HG03175 (cell line): ENCODE results near the gene HECTD1.
A peak's percentile ranks its signal among the peaks of the same experiment; 100 is the strongest.
"Not testable (repeated sequence)": the region's sequence is repeated elsewhere in the genome, so short reads cannot be mapped to it uniquely, and the experiment has no call there.

Source experiments
- ATAC-seq: cut with Tn5 transposase; IDR thresholded peaks from one replicate; pipeline ENCODE4 v1.9.1; 2021; ENCODE audit warnings: mild to moderate bottlenecking, moderate library complexity; ENCODE audit not compliant: unreplicated experiment

The HECTD1 gene

DNA sequence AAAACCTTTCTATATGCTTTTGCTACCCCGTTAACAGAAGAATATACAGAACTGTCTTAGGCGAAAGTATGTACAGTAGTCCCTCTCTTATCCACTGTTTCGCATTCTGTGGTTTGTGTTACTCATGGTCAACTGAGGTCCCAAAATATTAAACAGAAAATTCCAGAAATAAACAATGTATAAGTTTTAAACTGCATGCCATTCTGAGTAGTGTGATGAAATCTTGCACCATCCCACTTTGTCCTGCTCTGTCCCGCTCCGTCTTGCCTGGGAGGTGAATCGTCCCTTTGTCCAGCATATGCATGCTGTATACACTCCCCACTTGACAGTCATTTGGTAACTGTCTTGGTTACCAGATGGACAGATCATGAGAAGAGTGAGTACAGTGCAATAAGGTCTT is 111.3 kb downstream of the HECTD1 start:
- ATAC-seq = no peak

GRCh38 chr14:31095817-31096216 is 111.8 kb downstream of the HECTD1 start:
- not testable (repeated sequence) for ATAC-seq

DNA sequence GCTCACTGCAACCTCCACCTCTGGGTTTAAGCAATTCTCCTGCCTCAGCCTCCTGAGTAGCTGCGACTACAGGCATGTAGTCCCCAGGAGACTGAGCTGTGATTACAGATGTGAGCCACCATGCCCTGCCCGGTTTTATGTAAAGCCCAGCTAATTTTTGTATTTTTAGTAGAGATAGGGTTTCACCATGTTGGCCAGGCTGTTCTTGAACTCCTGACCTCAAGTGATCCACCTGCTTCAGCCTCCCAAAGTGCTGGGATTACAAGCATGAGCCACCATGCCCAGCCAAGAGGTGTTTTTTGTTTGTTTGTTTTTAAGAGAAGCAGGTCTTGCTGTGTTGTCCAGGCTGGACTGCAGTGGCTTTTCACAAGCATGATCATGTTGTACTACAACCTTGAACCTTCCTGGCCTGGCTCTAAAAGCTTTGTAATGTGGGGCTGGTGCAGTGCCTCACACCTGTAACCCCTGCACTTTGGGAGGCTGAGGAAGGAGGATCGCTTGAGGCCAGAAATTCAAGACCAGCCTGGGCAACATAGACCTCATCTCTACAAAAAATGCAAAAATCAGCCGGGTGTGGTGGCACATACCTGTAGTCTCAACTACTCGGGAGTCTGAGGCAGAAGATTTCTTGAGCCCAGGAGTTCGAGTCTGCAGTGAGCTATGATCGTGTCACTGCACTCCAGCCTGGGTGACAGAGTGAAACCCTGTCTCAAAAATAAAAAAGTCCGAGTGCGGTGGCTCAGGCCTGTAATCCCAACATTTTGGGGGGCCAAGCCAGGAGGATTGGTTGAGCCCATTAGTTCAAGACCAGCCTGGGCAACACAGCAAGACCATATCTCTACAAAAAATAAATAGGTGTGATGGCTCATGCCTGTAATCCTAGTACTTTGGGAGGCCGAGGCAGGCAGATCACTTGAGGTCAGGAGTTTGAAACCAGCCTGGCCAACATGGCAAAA is 113.4 kb downstream of the HECTD1 start:
- not testable (repeated sequence) for ATAC-seq

- ATAC-seq = no peak
Measured at GRCh38 chr14:31092160-31092708, 115.4 kb downstream of the HECTD1 start.

DNA sequence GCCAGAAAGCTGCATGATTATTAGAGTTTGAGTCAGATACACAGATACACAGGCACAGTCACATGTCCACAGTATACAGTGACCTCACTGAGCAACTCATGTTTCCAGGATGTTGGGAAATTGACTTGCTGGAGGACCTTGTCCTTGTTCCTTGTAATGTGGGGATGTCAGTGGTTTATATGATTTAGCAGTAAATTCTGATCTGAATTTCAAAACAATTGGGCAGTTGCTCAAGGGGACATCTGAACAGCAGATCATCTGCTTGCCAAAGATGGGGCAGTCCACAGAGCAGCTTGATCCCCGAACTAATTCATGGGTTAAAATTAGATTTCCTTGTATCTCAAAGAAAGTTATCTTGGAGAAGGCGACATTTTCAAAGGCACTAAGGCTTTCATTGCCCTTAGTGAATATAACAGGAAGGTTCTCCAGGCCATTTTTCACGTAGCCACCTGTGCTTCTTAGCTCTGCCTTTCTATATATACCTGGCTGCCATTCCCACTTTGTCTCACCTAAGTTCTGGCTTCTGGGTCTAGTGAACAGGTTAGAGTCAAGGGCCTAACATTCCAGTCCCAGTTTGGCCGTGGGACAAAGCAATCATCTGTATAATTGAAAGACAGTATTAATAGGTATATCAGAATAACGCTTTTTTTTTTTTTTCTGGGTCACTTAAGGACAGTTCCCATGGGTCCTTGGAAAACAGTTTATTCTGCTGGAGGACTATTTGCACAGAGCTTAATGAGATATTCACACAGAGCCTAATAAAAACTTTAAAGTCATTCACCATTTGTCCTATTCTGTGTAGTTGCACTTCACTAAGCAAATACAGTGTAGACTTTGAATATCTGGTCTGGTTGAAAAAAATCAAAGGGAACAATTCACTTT is 116.5 kb downstream of the HECTD1 start:
- no peak for ATAC-seq

GRCh38 chr14:31086466-31086865 is 121.1 kb downstream of the HECTD1 start:
- ATAC-seq = not testable (repeated sequence)

GRCh38 chr14:31085027-31085426 is 122.6 kb downstream of the HECTD1 start:
- ATAC-seq = no peak

DNA sequence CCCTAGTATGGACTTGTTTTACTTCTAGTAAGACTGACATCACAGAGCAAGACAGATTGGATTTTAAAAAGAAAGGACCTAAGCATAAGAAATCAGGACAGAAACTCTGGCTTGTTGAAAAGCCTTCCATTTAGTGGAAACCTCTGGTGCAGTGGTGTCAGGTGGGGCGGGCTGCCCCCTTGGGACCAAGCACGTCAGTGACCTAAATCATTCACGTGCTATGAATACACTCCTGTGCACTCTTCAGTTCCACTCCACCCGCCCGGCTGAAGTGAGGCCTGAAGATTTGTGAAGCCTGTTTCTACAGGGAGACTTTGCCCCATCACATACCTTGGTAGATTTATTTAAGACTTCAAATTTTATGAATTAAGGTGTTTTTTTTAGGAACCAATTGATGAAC is 123.2 kb downstream of the HECTD1 start:
- peak; percentile 87 for ATAC-seq

DNA sequence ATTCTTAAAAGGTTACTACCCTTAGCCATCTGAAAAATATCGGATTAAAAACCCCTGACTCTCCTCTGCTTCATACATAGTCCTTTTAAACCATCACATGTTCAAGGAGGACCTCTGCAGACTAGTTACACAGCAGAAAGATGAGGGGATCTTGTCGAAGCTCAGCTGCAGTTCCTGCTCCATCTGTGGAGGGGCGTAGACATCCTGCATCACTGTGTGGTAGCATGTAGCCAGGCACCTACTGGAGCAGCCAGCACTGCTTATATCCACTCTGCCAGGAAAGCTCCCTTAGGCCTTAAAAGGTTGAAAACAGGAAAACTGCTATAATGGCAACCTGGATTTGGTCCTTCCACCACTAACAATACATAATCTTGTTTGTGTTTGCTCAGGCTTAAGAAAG is 123.8 kb downstream of the HECTD1 start:
- ATAC-seq = no peak

GRCh38 chr14:31080484-31080883 is 127.1 kb downstream of the HECTD1 start:
- no peak for ATAC-seq

GRCh38 chr14:31080056-31080455 is 127.5 kb downstream of the HECTD1 start:
- ATAC-seq = no peak

GRCh38 chr14:31078766-31079165 is 128.8 kb downstream of the HECTD1 start:
- no peak for ATAC-seq

- ATAC-seq = no peak
Measured at GRCh38 chr14:31075144-31075543, 132.4 kb downstream of the HECTD1 start.

GRCh38 chr14:31071151-31071550 is 136.4 kb downstream of the HECTD1 start:
- no peak for ATAC-seq

- ATAC-seq = no peak
Measured at GRCh38 chr14:31070431-31070830, 137.2 kb downstream of the HECTD1 start.

DNA sequence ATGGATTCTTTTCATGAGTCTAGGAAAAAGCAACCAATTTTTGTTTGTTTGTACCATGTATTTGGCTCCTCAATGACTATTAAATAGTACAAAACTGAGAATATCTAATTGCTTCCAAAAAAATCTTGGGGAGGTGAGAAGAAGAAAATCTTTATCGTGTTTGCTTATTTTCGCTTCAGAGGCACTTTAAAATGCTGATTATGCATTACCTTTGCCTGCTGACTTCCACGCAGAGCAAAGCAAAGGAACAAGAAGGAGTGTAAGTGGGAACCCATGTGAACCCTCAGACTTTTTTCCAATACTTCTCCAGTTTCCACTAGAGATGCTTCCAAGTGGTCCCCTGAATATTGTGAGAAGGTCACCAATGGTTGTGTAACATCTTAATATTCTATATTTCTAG is 138.2 kb downstream of the HECTD1 start:
- ATAC-seq = no peak

- no peak for ATAC-seq
Measured at GRCh38 chr14:31068235-31068634, 139.4 kb downstream of the HECTD1 start.

DNA sequence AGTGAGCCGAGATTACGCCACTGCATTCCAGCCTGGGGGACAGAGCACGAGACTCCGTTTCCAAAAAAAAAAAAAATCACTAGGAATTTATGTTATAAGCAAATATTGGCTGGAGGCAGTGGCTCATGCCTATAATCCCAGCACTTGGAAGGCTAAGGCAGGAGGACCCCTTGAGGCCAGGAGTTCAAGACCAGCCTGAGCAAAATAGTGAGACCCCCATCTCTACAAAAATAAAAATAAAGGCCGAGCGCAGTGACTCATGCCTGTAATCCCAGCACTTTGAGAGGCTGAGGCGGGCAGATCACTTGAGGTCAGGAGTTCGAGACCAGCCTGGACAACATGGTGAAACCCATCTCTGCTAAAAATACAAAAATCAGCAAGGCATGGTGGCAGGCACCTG is 144.7 kb downstream of the HECTD1 start:
- not testable (repeated sequence) for ATAC-seq

GRCh38 chr14:31060253-31060875 is 147.2 kb downstream of the HECTD1 start:
- no peak for ATAC-seq

- ATAC-seq = no peak
Measured at GRCh38 chr14:31059152-31059924, 148.3 kb downstream of the HECTD1 start.
